ENCODE measurements around the gene MEIOSIN. TPM values are rescaled to one million over a fixed set of nuclear protein-coding genes. Genes with fewer than 3 reads are reported as not detected.
"Not testable (repeated sequence)": the region's sequence is repeated elsewhere in the genome, so short reads cannot be mapped to it uniquely, and the experiment has no call there.

Gene MEIOSIN
- total and polyA plus RNA-seq, 9 donors: not detected

DNA sequence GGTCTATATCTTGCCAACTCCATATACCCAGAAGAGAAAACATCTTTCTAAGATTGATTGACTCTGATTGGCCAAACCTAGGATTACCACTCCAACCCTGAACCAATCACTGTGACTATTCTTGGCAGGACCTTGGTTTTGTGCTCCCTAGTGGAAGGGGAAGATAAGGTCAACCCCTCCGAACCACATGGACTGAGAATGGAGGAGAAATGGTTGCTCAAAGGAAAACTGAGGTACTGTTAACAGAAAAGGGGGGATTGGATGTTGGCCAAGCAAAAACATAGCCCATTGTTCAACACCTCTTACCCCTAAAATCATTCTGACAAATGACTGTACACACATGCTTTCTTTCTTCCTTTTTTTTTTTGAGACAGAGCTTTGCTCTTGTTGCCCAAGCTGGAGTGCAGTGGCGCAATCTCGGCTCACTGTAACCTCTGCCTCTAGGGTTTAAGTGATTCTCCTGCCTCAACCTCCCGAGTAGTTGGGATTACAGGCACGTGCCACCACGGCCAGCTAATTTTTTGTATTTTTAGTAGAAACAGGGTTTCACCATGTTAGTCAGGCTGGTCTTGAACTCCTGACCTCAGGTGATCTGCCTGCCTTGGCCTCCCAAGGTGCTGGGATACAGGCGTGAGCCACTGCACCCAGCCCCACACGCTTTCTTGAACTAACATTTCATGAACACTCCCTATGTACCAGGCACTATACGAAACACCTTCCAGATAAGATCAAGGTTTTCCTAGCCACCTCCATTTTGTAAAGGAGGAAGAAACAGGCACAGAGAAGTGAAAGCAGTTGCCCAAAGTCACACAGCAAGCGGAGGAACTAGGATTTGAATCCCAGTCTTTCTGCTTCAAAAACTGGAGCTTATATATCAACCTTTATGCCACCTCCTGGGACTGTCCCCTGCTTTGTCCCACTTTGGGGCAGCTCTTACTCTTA, 6.5 kb downstream of the MEIOSIN start:
- no peaks in the 10 kb centered on the region for H3K9me3 ChIP-seq
- H3K27me3 ChIP-seq: no peaks in the 10 kb centered on the region
- H3K27ac ChIP-seq: no peak overlapping the region
- TF ChIP-seq CTCF (IDR thresholded peaks at IDR 0.05) (no peak), POLR2A (IDR thresholded peaks at IDR 0.05) (no peak), EP300 (IDR thresholded peaks at IDR 0.05) (no peak)
- no peak for DNase-seq
- H3K4me1 ChIP-seq (ENCODE audit: insufficient read depth): no peaks in the 10 kb centered on the region
- WGBS, 3 donors: 84% methylated on average over 10 of the region's 10 CpGs
- no peak overlapping the region for H3K4me3 ChIP-seq
- H3K36me3 ChIP-seq: no peaks in the 10 kb centered on the region
- intact Hi-C loops (cut with DNase I): no loop called here

DNA sequence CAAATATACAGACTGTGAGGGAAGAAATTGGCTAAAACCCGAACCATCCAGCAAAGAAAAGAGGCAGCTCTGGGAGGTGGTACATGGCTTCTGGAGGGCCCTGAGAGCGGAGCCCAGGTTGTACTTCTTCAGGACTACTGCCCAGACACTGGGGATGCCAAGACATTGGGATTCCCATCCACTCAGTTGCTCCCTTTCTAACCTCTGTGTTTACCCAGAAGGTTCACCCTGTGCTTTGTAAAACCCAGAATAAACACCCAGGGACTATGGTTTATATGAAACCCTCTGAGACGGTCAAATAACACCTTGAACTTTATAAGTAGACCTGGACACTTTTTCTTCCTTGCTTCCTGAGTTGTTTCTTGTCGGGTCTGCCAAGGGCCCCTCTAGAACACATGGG, 9.7 kb downstream of the MEIOSIN start:
- 60 to 68% (median 65%) methylated on average over 4 of the region's 4 CpGs for WGBS, 3 donors
- Histone ChIP-seq H3K27me3 (no peaks in the 10 kb centered on the region), H3K36me3 (no peaks in the 10 kb centered on the region), H3K4me3 (no peak overlapping the region), H3K4me1 (ENCODE audit: insufficient read depth) (no peaks in the 10 kb centered on the region), H3K9me3 (no peaks in the 10 kb centered on the region), H3K27ac (no peak overlapping the region)
- intact Hi-C loops (cut with DNase I): no loop called here
- TF ChIP-seq EP300 (IDR thresholded peaks at IDR 0.05) (no peak), POLR2A (IDR thresholded peaks at IDR 0.05) (no peak), CTCF (IDR thresholded peaks at IDR 0.05) (no peak)
- no peak for DNase-seq

DNA sequence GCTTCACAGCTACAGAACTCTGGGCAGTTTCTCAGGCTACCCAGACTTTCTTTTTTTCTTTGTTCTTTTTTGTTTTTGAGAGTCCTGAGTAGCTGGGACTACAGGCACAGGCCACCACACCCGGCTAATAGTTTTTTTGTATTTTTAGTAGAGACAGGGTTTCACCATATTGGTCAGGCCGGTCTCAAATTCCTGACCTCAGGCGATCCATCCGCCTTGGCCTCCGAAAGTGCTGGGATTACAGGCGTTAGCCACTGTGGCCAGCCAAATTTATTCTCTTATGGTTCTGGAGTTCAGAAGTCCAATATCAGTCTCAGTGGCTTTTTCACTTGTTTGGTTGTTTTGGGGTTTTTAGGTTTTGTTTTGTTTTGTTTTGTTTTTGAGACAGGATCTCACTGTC, 12.4 kb downstream of the MEIOSIN start:
- WGBS, 3 donors: 86 to 90% (median 88%) methylated on average over 6 of the region's 6 CpGs
- H3K4me1 ChIP-seq (ENCODE audit: insufficient read depth): no peaks in the 10 kb centered on the region

GRCh38 chr19:45746866-45747265, 13.6 kb downstream of the MEIOSIN start:
- no peaks in the 10 kb centered on the region for H3K27me3 ChIP-seq
- intact Hi-C loops (cut with DNase I): no loop called here
- TF ChIP-seq EP300 (IDR thresholded peaks at IDR 0.05): no peak
- TF ChIP-seq POLR2A (IDR thresholded peaks at IDR 0.05): no peak
- TF ChIP-seq CTCF (IDR thresholded peaks at IDR 0.05): no peak
- no peak overlapping the region for H3K4me3 ChIP-seq
- no peak overlapping the region for H3K27ac ChIP-seq
- H3K9me3 ChIP-seq: no peaks in the 10 kb centered on the region
- H3K36me3 ChIP-seq: no peaks in the 10 kb centered on the region
- WGBS, 3 donors: 67 to 70% (median 69%) methylated on average over 5 of the region's 5 CpGs
- H3K4me1 ChIP-seq (ENCODE audit: insufficient read depth): no peaks in the 10 kb centered on the region
- no peak for DNase-seq

More for the DNA sequence above, 12.4 kb downstream of the MEIOSIN start:
- Histone ChIP-seq H3K9me3 (no peaks in the 10 kb centered on the region), H3K27me3 (no peaks in the 10 kb centered on the region), H3K4me3 (no peak overlapping the region), H3K36me3 (no peaks in the 10 kb centered on the region), H3K27ac (no peak overlapping the region)
- TF ChIP-seq POLR2A (IDR thresholded peaks at IDR 0.05): no peak
- intact Hi-C loops (cut with DNase I): no loop called here
- no peak for DNase-seq

DNA sequence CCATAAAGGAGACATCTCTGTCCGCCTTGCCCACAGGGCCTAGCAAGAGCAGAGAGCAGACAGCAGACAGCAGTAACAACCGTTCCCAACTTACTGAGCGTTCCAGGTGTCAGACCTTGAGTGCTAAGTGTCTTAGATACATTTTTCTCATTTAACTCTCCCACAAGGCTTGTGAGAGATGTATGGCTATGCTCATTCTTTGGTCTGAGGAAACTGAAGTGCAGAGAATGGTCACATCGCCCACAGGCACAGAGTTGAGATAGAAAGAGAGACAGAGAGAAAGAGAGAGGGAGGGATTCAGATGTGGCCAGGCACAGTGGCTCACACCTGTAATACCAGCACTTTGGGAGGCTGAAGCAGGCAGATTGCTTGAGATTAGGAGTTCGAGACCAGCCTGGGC, 14.3 kb downstream of the MEIOSIN start:
- TF ChIP-seq POLR2A (IDR thresholded peaks at IDR 0.05) (no peak), EP300 (IDR thresholded peaks at IDR 0.05) (no peak), CTCF (IDR thresholded peaks at IDR 0.05) (no peak)
- no peaks in the 10 kb centered on the region for H3K27me3 ChIP-seq
- H3K4me3 ChIP-seq: no peak overlapping the region
- no peak overlapping the region for H3K27ac ChIP-seq
- WGBS, 3 donors: 70 to 78% (median 76%) methylated on average over 5 of the region's 5 CpGs
- no peaks in the 10 kb centered on the region for H3K36me3 ChIP-seq
- no peak for DNase-seq
- H3K4me1 ChIP-seq (ENCODE audit: insufficient read depth): no peaks in the 10 kb centered on the region
- H3K9me3 ChIP-seq: no peaks in the 10 kb centered on the region
- intact Hi-C loops (cut with DNase I): no loop called here

DNA sequence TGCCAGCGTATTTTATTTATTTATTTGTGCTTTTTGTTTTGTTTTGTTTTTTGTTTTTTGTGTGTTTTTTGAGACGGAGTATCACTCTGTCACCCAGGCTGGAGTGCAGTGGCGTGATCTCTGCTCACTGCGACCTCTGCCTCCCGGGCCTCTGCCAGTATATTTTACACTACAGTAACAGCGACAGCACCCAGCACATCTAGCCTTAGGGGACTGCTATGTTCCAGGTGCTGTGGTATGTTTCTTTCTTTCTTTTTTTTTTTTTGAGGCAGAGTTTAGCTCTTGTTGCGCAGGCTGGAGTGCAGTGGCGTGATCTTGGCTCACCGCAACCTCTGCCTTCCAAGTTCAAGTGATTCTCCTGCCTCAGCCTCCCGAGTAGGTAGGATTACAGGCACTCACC, 18.2 kb downstream of the MEIOSIN start:
- H3K36me3 ChIP-seq; H3K27ac ChIP-seq; H3K4me3 ChIP-seq; H3K4me1 ChIP-seq (ENCODE audit: insufficient read depth); H3K9me3 ChIP-seq; H3K27me3 ChIP-seq; DNase-seq; intact Hi-C loops (cut with DNase I): not testable (repeated sequence)
- WGBS, 3 donors: 89 to 91% (median 90%) methylated on average over 10 of the region's 10 CpGs
